ENCODE results near the gene RLN3. TPM values are rescaled to one million over a fixed set of nuclear protein-coding genes. Genes with fewer than 3 reads are reported as not detected.
A peak's percentile ranks its signal among the peaks of the same experiment; 100 is the strongest.

RLN3 gene
- total and polyA plus RNA-seq, 2 experiments from 2014 or later: not detected

DNA sequence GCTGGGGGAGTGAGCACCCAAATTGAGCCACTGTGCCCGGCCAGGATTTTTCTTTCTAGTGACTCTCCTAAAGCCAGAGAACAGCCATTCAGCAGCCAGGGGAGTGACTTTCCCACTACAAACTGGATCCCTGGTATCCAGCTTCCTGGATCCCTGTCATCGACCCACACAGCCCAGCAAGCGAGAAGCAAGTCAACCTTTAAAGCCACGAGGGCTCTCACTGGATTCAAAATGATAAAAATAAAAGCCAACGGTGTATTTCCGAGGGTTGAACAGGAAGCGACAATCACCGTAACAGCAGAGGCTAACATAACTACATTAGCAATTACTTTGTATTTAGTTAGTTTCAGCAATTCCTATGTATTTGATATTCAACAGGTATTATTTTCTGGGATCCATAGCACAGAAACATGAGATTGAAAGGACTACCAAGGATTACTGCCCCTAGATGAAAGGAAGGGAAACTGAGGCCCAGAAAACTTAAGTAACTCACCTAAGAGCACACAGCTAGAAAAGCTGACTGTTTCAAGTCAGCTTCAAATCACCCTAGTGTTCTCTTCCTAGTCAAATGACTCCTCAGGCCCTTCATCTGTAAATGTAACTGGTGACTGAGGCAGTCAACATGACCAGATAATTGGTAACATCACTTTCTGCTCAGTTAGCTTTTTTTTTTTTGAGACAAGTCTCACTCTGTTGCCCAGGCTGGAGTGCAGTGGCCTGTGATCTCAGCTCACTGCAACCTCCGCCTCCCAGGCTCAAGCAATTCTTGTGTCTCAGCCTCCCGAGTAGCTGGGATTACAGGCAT, 24.5 kb upstream of the RLN3 start:
- no peak overlapping the region for H3K4me3 ChIP-seq
- DNase-seq (ENCODE audit: low spot score) (no peak), ATAC-seq (no peak)
- peaks cover 22% of the 10 kb centered on the region for H3K4me1 Mint-ChIP-seq
- peak overlapping the region; percentile 77; the same call in 1 of the 2 replicates for H3K27ac Mint-ChIP-seq
- 0 out of 2 replicates have a peak, but pooled peaks cover 6% of the 10 kb centered on the region for H3K36me3 ChIP-seq (ENCODE audit: insufficient read depth)
- H3K79me2 ChIP-seq (replicated peaks; ENCODE audit: insufficient read depth): peaks cover 41% of the 10 kb centered on the region
- H3K27me3 ChIP-seq (ENCODE audit: insufficient read depth): no peaks in the 10 kb centered on the region
- H3K9me2 ChIP-seq (ENCODE audit: insufficient read depth): no peaks in the 10 kb centered on the region
- TF ChIP-seq, protein P1, sequence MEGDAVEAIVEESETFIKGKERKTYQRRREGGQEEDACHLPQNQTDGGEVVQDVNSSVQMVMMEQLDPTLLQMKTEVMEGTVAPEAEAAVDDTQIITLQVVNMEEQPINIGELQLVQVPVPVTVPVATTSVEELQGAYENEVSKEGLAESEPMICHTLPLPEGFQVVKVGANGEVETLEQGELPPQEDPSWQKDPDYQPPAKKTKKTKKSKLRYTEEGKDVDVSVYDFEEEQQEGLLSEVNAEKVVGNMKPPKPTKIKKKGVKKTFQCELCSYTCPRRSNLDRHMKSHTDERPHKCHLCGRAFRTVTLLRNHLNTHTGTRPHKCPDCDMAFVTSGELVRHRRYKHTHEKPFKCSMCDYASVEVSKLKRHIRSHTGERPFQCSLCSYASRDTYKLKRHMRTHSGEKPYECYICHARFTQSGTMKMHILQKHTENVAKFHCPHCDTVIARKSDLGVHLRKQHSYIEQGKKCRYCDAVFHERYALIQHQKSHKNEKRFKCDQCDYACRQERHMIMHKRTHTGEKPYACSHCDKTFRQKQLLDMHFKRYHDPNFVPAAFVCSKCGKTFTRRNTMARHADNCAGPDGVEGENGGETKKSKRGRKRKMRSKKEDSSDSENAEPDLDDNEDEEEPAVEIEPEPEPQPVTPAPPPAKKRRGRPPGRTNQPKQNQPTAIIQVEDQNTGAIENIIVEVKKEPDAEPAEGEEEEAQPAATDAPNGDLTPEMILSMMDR (conservative IDR thresholded peaks at IDR 0.05; ENCODE audit: low read depth in 2 of 2): no peak
- no peak for TF ChIP-seq JUNB (IDR thresholded peaks at IDR 0.05; ENCODE audit: unreplicated experiment)
- no peak for TF ChIP-seq STAT1 (IDR thresholded peaks at IDR 0.05; ENCODE audit: unreplicated experiment)
- no peak for TF ChIP-seq ZNF114 (CRISPR knock-in tag; IDR thresholded peaks at IDR 0.05)
- TF ChIP-seq, protein P2, sequence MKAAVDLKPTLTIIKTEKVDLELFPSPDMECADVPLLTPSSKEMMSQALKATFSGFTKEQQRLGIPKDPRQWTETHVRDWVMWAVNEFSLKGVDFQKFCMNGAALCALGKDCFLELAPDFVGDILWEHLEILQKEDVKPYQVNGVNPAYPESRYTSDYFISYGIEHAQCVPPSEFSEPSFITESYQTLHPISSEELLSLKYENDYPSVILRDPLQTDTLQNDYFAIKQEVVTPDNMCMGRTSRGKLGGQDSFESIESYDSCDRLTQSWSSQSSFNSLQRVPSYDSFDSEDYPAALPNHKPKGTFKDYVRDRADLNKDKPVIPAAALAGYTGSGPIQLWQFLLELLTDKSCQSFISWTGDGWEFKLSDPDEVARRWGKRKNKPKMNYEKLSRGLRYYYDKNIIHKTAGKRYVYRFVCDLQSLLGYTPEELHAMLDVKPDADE (IDR thresholded peaks at IDR 0.05): no peak
- TF ChIP-seq NANOG (IDR thresholded peaks at IDR 0.05; ENCODE audit: borderline replicate concordance): no peak
- TF ChIP-seq ZNF331 (CRISPR knock-in tag; IDR thresholded peaks at IDR 0.05; ENCODE audit: low read depth): no peak
- peaks cover 9% of the 10 kb centered on the region; the same call in 1 of the 2 replicates for H3F3A ChIP-seq (replicated peaks; ENCODE audit: low read depth)
- peaks cover 22% of the 10 kb centered on the region for H3K36me3 Mint-ChIP-seq (ENCODE audit: low read depth)
- no peak overlapping the region for H2AFZ ChIP-seq
- peak overlapping the region; percentile 53; the same call in 1 of the 2 replicates for H3K4me2 ChIP-seq
- H3K27ac ChIP-seq (ENCODE audit: low read depth): no peak overlapping the region
- no peak overlapping the region; the same call in 2 of the 3 replicates for H3K4me3 Mint-ChIP-seq
- H3K4me1 ChIP-seq (ENCODE audit: insufficient read depth): peaks cover 19% of the 10 kb centered on the region
- peaks cover 15% of the 10 kb centered on the region; the same call in 2 of the 3 replicates for H3K9me3 Mint-ChIP-seq
- no peaks in the 10 kb centered on the region for H4K20me1 ChIP-seq (replicated peaks; ENCODE audit: insufficient read depth)
- peaks cover 17% of the 10 kb centered on the region for H3K27me3 Mint-ChIP-seq (ENCODE audit: insufficient read depth, low read depth, poor library complexity)

DNA sequence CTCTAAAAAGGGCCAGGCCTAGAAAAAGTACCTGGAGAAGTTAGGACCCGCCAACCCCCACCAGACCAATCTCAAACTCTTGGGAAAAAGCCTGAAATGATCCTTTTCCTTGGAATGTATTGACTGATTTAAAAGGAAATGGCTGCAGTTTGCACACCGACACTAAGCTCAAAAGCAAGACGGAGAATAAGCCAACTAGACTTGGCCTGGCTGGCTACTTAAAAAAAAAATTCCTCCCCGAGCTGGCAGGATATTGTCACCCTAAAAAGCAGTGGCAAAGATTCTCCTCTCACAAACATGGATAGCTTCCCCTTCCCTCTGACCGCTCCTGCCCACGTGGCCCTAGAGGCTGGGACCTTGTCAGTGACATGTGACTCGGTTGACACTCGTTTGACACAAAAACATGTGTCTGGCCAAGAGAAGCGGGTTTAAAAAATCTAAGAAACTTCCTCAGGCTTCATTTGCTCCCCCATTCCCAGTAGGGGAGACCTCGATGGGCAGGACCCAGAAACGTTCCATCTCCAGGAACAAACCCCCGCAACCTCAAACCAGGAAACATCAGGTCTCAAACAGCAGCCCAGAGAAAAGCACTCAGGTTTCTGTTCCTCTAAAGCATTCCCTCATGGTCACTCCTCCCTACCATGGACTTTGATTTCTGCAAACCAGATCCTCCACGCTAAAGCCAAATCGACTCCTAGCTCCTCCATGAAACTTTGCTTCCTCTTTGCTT, 23.2 kb upstream of the RLN3 start:
- Mint-ChIP-seq H3K27me3 (ENCODE audit: insufficient read depth, low read depth, poor library complexity) (peaks cover 17% of the 10 kb centered on the region), H3K9me3 (peaks cover 4% of the 10 kb centered on the region; the same call in 1 of the 3 replicates), H3K4me3 (peak overlapping the region; percentile 89), H3K36me3 (ENCODE audit: low read depth) (peaks cover 11% of the 10 kb centered on the region), H3K4me1 (peaks cover 22% of the 10 kb centered on the region), H3K27ac (peak overlapping the region; percentile 93)
- Histone ChIP-seq H3K27ac (ENCODE audit: low read depth) (peak overlapping the region; percentile 43), H3K4me1 (ENCODE audit: insufficient read depth) (peaks cover 19% of the 10 kb centered on the region), H3K79me2 (replicated peaks; ENCODE audit: insufficient read depth) (peaks cover 31% of the 10 kb centered on the region), H3F3A (replicated peaks; ENCODE audit: low read depth) (peaks cover 6% of the 10 kb centered on the region; the same call in 1 of the 2 replicates), H3K36me3 (ENCODE audit: insufficient read depth) (no peaks in the 10 kb centered on the region), H3K4me2 (peak overlapping the region; percentile 39; the same call in 1 of the 2 replicates), H3K27me3 (ENCODE audit: insufficient read depth) (no peaks in the 10 kb centered on the region), H4K20me1 (replicated peaks; ENCODE audit: insufficient read depth) (no peaks in the 10 kb centered on the region), H3K9me2 (ENCODE audit: insufficient read depth) (no peaks in the 10 kb centered on the region), H3K4me3 (peak overlapping the region; percentile 49), H2AFZ (0 out of 2 replicates have a peak overlapping the region, but pooled peaks have one; percentile 5)
- DNase-seq (ENCODE audit: low spot score) (no peak), ATAC-seq (no peak)
- TF ChIP-seq, protein P2 (IDR thresholded peaks at IDR 0.05): no peak
- no peak for TF ChIP-seq POLR2AphosphoS5 (IDR thresholded peaks at IDR 0.05; ENCODE audit: low read depth)
- no peak for TF ChIP-seq ZNF114 (CRISPR knock-in tag; IDR thresholded peaks at IDR 0.05)
- TF ChIP-seq EZH2phosphoT487 (IDR thresholded peaks at IDR 0.05; ENCODE audit: unreplicated experiment): no peak
- TF ChIP-seq, protein P1 (conservative IDR thresholded peaks at IDR 0.05; ENCODE audit: low read depth in 2 of 2): no peak
- TF ChIP-seq, protein P3, sequence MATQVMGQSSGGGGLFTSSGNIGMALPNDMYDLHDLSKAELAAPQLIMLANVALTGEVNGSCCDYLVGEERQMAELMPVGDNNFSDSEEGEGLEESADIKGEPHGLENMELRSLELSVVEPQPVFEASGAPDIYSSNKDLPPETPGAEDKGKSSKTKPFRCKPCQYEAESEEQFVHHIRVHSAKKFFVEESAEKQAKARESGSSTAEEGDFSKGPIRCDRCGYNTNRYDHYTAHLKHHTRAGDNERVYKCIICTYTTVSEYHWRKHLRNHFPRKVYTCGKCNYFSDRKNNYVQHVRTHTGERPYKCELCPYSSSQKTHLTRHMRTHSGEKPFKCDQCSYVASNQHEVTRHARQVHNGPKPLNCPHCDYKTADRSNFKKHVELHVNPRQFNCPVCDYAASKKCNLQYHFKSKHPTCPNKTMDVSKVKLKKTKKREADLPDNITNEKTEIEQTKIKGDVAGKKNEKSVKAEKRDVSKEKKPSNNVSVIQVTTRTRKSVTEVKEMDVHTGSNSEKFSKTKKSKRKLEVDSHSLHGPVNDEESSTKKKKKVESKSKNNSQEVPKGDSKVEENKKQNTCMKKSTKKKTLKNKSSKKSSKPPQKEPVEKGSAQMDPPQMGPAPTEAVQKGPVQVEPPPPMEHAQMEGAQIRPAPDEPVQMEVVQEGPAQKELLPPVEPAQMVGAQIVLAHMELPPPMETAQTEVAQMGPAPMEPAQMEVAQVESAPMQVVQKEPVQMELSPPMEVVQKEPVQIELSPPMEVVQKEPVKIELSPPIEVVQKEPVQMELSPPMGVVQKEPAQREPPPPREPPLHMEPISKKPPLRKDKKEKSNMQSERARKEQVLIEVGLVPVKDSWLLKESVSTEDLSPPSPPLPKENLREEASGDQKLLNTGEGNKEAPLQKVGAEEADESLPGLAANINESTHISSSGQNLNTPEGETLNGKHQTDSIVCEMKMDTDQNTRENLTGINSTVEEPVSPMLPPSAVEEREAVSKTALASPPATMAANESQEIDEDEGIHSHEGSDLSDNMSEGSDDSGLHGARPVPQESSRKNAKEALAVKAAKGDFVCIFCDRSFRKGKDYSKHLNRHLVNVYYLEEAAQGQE (IDR thresholded peaks at IDR 0.05; ENCODE audit: unreplicated experiment): no peak
- TF ChIP-seq CREB1 (CRISPR knock-in tag; IDR thresholded peaks at IDR 0.05; ENCODE audit: low read depth): no peak
- TF ChIP-seq ZNF331 (CRISPR knock-in tag; IDR thresholded peaks at IDR 0.05; ENCODE audit: low read depth): no peak
- no peak for TF ChIP-seq JUNB (IDR thresholded peaks at IDR 0.05; ENCODE audit: unreplicated experiment)
